ENCODE measurements around the gene TJP3. TPM values are rescaled to one million over a fixed set of nuclear protein-coding genes. Genes with fewer than 3 reads are reported as not detected.

Gene TJP3
- total RNA-seq, 2 donors from 2014 or later = 0.57 to 2.1 TPM

GRCh38 chr19:3691726-3692125, 16.5 kb upstream of the TJP3 start:
- Mint-ChIP-seq H3K27me3 (no peaks in the 10 kb centered on the region), H3K4me3 (no peak overlapping the region), H3K4me1 (ENCODE audit: low read depth in 2 of 2) (peaks cover 27 to 42% of the 10 kb centered on the region in 2 donors), H3K27ac (peak overlapping the region; percentile 15 to 29), H3K36me3 (no peaks in the 10 kb centered on the region), H3K9me3 (no peaks in the 10 kb centered on the region)
- DNase-seq (ENCODE audit: low spot score) (no peak), ATAC-seq (no peak)

- H3K27me3 Mint-ChIP-seq = no peaks in the 10 kb centered on the region
- peak overlapping the region in 1 of 2 donors; percentile 29 for H3K27ac Mint-ChIP-seq
- H3K9me3 Mint-ChIP-seq = no peaks in the 10 kb centered on the region
- H3K4me1 Mint-ChIP-seq (ENCODE audit: low read depth in 2 of 2) = peaks cover 21 to 42% of the 10 kb centered on the region in 2 donors
- no peaks in the 10 kb centered on the region for H3K36me3 Mint-ChIP-seq
- ATAC-seq (peak; percentile 43 to 66), DNase-seq (ENCODE audit: low spot score) (no peak)
- no peak overlapping the region for H3K4me3 Mint-ChIP-seq
These were observed 15.8 kb upstream of the TJP3 start for GRCh38 chr19:3692141-3693024.

- ATAC-seq (no peak), DNase-seq (ENCODE audit: low spot score) (no peak)
- H3K36me3 Mint-ChIP-seq = no peaks in the 10 kb centered on the region
- no peaks in the 10 kb centered on the region for H3K27me3 Mint-ChIP-seq
- no peak overlapping the region for H3K4me3 Mint-ChIP-seq
- no peaks in the 10 kb centered on the region for H3K9me3 Mint-ChIP-seq
- H3K27ac Mint-ChIP-seq = no peak overlapping the region
- peaks cover 23 to 43% of the 10 kb centered on the region in 2 donors for H3K4me1 Mint-ChIP-seq (ENCODE audit: low read depth in 2 of 2)
These were observed 14.9 kb upstream of the TJP3 start for GRCh38 chr19:3693025-3693925.

- peaks cover 26 to 45% of the 10 kb centered on the region in 2 donors for H3K4me1 Mint-ChIP-seq (ENCODE audit: low read depth in 2 of 2)
- H3K4me3 Mint-ChIP-seq = no peak overlapping the region
- DNase-seq (ENCODE audit: low spot score) = no peak
- no peak for ATAC-seq
- no peaks in the 10 kb centered on the region for H3K9me3 Mint-ChIP-seq
- H3K27me3 Mint-ChIP-seq = no peaks in the 10 kb centered on the region
- H3K36me3 Mint-ChIP-seq = no peaks in the 10 kb centered on the region
- H3K27ac Mint-ChIP-seq = no peak overlapping the region
These were observed 13.6 kb upstream of the TJP3 start for GRCh38 chr19:3694361-3695123.

GRCh38 chr19:3695124-3695733, 13.0 kb upstream of the TJP3 start:
- no peak overlapping the region for H3K27ac Mint-ChIP-seq
- H3K9me3 Mint-ChIP-seq = no peaks in the 10 kb centered on the region
- DNase-seq (ENCODE audit: low spot score) = no peak
- peaks cover 19 to 43% of the 10 kb centered on the region in 2 donors for H3K4me1 Mint-ChIP-seq (ENCODE audit: low read depth in 2 of 2)
- no peak for ATAC-seq
- no peak overlapping the region for H3K4me3 Mint-ChIP-seq
- no peaks in the 10 kb centered on the region for H3K36me3 Mint-ChIP-seq
- H3K27me3 Mint-ChIP-seq = no peaks in the 10 kb centered on the region

- Mint-ChIP-seq H3K9me3 (no peaks in the 10 kb centered on the region), H3K27me3 (no peaks in the 10 kb centered on the region), H3K27ac (no peak overlapping the region), H3K4me3 (no peak overlapping the region), H3K4me1 (ENCODE audit: low read depth in 2 of 2) (peaks cover 17 to 39% of the 10 kb centered on the region in 2 donors), H3K36me3 (no peaks in the 10 kb centered on the region)
- no peak for ATAC-seq
- no peak for DNase-seq (ENCODE audit: low spot score)
These were observed 12.1 kb upstream of the TJP3 start for GRCh38 chr19:3695986-3696659.

- no peak overlapping the region for H3K4me3 Mint-ChIP-seq
- ATAC-seq = no peak
- H3K27me3 Mint-ChIP-seq = no peaks in the 10 kb centered on the region
- peaks cover 17 to 34% of the 10 kb centered on the region in 2 donors for H3K4me1 Mint-ChIP-seq (ENCODE audit: low read depth in 2 of 2)
- no peak for DNase-seq (ENCODE audit: low spot score)
- no peaks in the 10 kb centered on the region for H3K9me3 Mint-ChIP-seq
- no peaks in the 10 kb centered on the region for H3K36me3 Mint-ChIP-seq
- no peak overlapping the region for H3K27ac Mint-ChIP-seq
These were observed 11.6 kb upstream of the TJP3 start for GRCh38 chr19:3696660-3696995.

- H3K9me3 Mint-ChIP-seq = no peaks in the 10 kb centered on the region
- H3K36me3 Mint-ChIP-seq = no peaks in the 10 kb centered on the region
- H3K27ac Mint-ChIP-seq = peak overlapping the region in 1 of 2 donors; percentile 18
- DNase-seq (ENCODE audit: low spot score) (no peak), ATAC-seq (no peak)
- H3K27me3 Mint-ChIP-seq = no peaks in the 10 kb centered on the region
- H3K4me1 Mint-ChIP-seq (ENCODE audit: low read depth in 2 of 2) = peaks cover 17 to 34% of the 10 kb centered on the region in 2 donors
- no peak overlapping the region for H3K4me3 Mint-ChIP-seq
These were observed 11.1 kb upstream of the TJP3 start for GRCh38 chr19:3697094-3697493.

GRCh38 chr19:3697671-3698385, 10.4 kb upstream of the TJP3 start:
- Mint-ChIP-seq H3K36me3 (no peaks in the 10 kb centered on the region), H3K9me3 (no peaks in the 10 kb centered on the region), H3K27me3 (no peaks in the 10 kb centered on the region), H3K4me3 (peak overlapping the region; percentile 82), H3K27ac (peak overlapping the region in 1 of 2 donors; percentile 77), H3K4me1 (ENCODE audit: low read depth in 2 of 2) (peaks cover 12 to 29% of the 10 kb centered on the region in 2 donors)
- ATAC-seq (no peak), DNase-seq (ENCODE audit: low spot score) (no peak)

- Mint-ChIP-seq H3K4me1 (ENCODE audit: low read depth in 2 of 2) (peaks cover 11 to 27% of the 10 kb centered on the region in 2 donors), H3K27me3 (no peaks in the 10 kb centered on the region), H3K9me3 (no peaks in the 10 kb centered on the region), H3K27ac (peak overlapping the region in 1 of 2 donors; percentile 77), H3K36me3 (no peaks in the 10 kb centered on the region), H3K4me3 (peak overlapping the region; percentile 82)
- DNase-seq (ENCODE audit: low spot score) = no peak
- peak in 1 of 2 donors; percentile 16 for ATAC-seq
These were observed 9.7 kb upstream of the TJP3 start for GRCh38 chr19:3698386-3698950.

- H3K4me1 Mint-ChIP-seq (ENCODE audit: low read depth in 2 of 2) = peaks cover 11 to 27% of the 10 kb centered on the region in 2 donors
- H3K9me3 Mint-ChIP-seq = no peaks in the 10 kb centered on the region
- H3K36me3 Mint-ChIP-seq = no peaks in the 10 kb centered on the region
- no peaks in the 10 kb centered on the region for H3K27me3 Mint-ChIP-seq
- ATAC-seq (no peak), DNase-seq (ENCODE audit: low spot score) (no peak)
- peak overlapping the region in 1 of 2 donors; percentile 83 for H3K27ac Mint-ChIP-seq
- H3K4me3 Mint-ChIP-seq = peak overlapping the region; percentile 82
These were observed 9.0 kb upstream of the TJP3 start for GRCh38 chr19:3698974-3699740.

All from natural killer cell treated with Interleukin-12 subunit alpha and Interleukin-12 subunit beta and Interleukin-15 and Interleukin-18, amount 100 ng/mL, for 72 hours (primary cell).